Naive thymus-derived CD4-positive, alpha-beta T cell (primary cell): ENCODE measurements around the gene DDAH1. TPM values are rescaled to one million over a fixed set of nuclear protein-coding genes. Genes with fewer than 3 reads are reported as not detected.
A peak's percentile ranks its signal among the peaks of the same experiment; 100 is the strongest.

ENCODE experiments used
- ATAC-seq: fragments of 150-1000 bp; cut with Tn5 transposase; 2 replicates; pipeline ENCODE4 v1.10.0; 2021; ENCODE audit warnings: mild to moderate bottlenecking, moderate library complexity
- CTCF ChIA-PET: fragments of 350-600 bp; sonication (Branson Sonifier 250); formaldehyde crosslinking; loops from one replicate; lab custom pipeline; 2021; ENCODE audit warnings: antibody characterized with exemption; lab: Charles Lee
- POLR2A ChIA-PET: fragments of 350-600 bp; sonication (Branson Sonifier 250); formaldehyde crosslinking; loops from one replicate; lab custom pipeline; 2021; ENCODE audit warnings: antibody characterized with exemption, inconsistent platforms; lab: Charles Lee
- DNase-seq, 9 donors: peaks; one replicate each; pipeline versions ENCODE4 v3.0.0 to v3.0.0-alpha.2; 2020 to 2022; ENCODE audit warnings: mixed read lengths in 1 of 9
- H3K27ac ChIP-seq: one replicate; pipeline ENCODE4 v1.7.0; 2013; ENCODE audit warnings: mild to moderate bottlenecking, low read depth, low read length, moderate library complexity
- H3K27me3 ChIP-seq, 2 donors: one replicate each; pipeline ENCODE4 v1.7.0; 2013; ENCODE audit warnings: low read length in 2 of 2, mild to moderate bottlenecking in 2 of 2, moderate library complexity in 2 of 2; ENCODE audit not compliant: control insufficient read depth in 2 of 2, insufficient read depth in 2 of 2
- H3K36me3 ChIP-seq, 3 experiments: 1 replicate in 2 of 3; 2 replicates in 1 of 3; pipeline ENCODE4 v1.7.0; 2013; ENCODE audit warnings: low read length in 3 of 3, mild to moderate bottlenecking in 3 of 3, moderate library complexity in 1 of 3; ENCODE audit not compliant: insufficient read depth in 3 of 3, control insufficient read depth in 2 of 3
- H3K4me1 ChIP-seq, 2 donors: one replicate each; pipeline ENCODE4 v1.7.0; 2013; ENCODE audit warnings: low read length in 2 of 2, mild to moderate bottlenecking in 2 of 2, moderate library complexity in 1 of 2; ENCODE audit not compliant: control insufficient read depth in 2 of 2, insufficient read depth in 2 of 2
- H3K4me3 ChIP-seq: 2 replicates; pipeline ENCODE4 v1.7.0; 2013; ENCODE audit warnings: mild to moderate bottlenecking, low read length
- H3K9me3 ChIP-seq, 3 experiments: 1 replicate in 2 of 3; 2 replicates in 1 of 3; pipeline ENCODE4 v1.7.0; 2013; ENCODE audit warnings: low read length in 3 of 3; ENCODE audit not compliant: control insufficient read depth in 2 of 3
- H3K27ac Mint-ChIP-seq, 9 donors: one replicate each; pipeline ENCODE4 v1.8.0; 2020 to 2022; ENCODE audit warnings: mixed read lengths in 9 of 9, mild to moderate bottlenecking in 8 of 9, moderate library complexity in 5 of 9, inconsistent platforms in 2 of 9
- H3K27me3 Mint-ChIP-seq, 5 donors: one replicate each; pipeline ENCODE4 v1.8.0; 2021 to 2022; ENCODE audit warnings: mixed read lengths in 5 of 5, mild to moderate bottlenecking in 1 of 5
- H3K36me3 Mint-ChIP-seq, 5 donors: one replicate each; pipeline ENCODE4 v1.8.0; 2020 to 2022; ENCODE audit warnings: mixed read lengths in 5 of 5, mild to moderate bottlenecking in 3 of 5, inconsistent platforms in 1 of 5
- H3K4me1 Mint-ChIP-seq, 7 donors: one replicate each; pipeline ENCODE4 v1.8.0; 2020 to 2022; ENCODE audit warnings: mixed read lengths in 7 of 7, mild to moderate bottlenecking in 3 of 7, inconsistent platforms in 1 of 7
- H3K4me3 Mint-ChIP-seq, 10 donors: one replicate each; pipeline ENCODE4 v1.8.0; 2020 to 2022; ENCODE audit warnings: mild to moderate bottlenecking in 10 of 10, mixed read lengths in 10 of 10, moderate library complexity in 6 of 10, inconsistent platforms in 2 of 10
- H3K9me3 Mint-ChIP-seq, 11 donors: one replicate each; pipeline ENCODE4 v1.8.0; 2020 to 2022; ENCODE audit warnings: mixed read lengths in 11 of 11, mild to moderate bottlenecking in 4 of 11, inconsistent platforms in 1 of 11, moderate library complexity in 1 of 11
- intact Hi-C, 2 donors: fragments of 100-400 bp; cut with micrococcal nuclease; formaldehyde crosslinking; loops; one replicate each; pipeline ENCODE4 v1.15.1; 2023
- polyA plus RNA-seq, 2 donors: library from polyadenylated mRNA; unstranded; fragments of 300-500 nt; fragmentation: Illumina TruSeq; gene quantifications; one replicate each; pipeline ENCODE4 v1.2.3, GENCODE V29; 2021
- total RNA-seq, 6 experiments: library from RNA in 5 of 6; stranded (reverse) in 5 of 6; gene quantifications; 1 replicate in 5 of 6; 2 replicates in 1 of 6; pipeline ENCODE4 v1.2.3 and lab custom pipeline; 2021 to 2026

DDAH1 gene
- total and polyA plus RNA-seq, 7 experiments from 2014 or later: 0.08 TPM; not detected in 6

DNA sequence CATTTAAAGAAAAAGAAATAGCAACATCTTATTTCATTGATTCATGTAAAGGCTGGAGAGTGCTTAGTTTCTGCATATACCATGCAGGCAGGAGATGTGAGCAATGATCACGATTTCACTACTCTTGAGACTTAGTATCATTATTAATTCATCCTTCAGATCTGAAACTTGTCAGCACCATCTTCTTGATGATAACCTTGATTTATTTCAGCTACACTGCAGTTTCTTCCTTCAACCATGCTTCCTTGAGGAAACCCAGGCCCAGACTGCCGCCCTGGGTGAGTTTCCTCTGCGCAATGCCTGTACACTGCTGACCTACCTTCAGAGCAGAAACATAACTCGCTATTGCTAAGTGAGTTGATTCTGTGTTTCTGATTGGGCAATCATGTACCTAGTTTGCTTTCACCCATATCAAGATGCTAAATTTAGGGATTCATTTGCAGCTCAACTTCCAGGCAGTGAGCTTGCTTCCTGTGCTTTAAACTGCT, 175.1 kb downstream of the DDAH1 start:
- Histone ChIP-seq H3K9me3 (no peaks in the 10 kb centered on the region), H3K27me3 (no peaks in the 10 kb centered on the region), H3K27ac (no peak overlapping the region), H3K36me3 (no peaks in the 10 kb centered on the region), H3K4me1 (no peaks in the 10 kb centered on the region), H3K4me3 (no peak overlapping the region)
- no peak overlapping the region for H3K27ac Mint-ChIP-seq
- H3K4me1 Mint-ChIP-seq: peaks cover 0 to 7% (median 0%) of the 10 kb centered on the region in 7 donors
- peaks cover 0 to 38% (median 0%) of the 10 kb centered on the region in 5 donors for H3K27me3 Mint-ChIP-seq
- ATAC-seq (no peak), DNase-seq (no peak)
- no peaks in the 10 kb centered on the region for H3K9me3 Mint-ChIP-seq
- ChIA-PET CTCF (no interaction called here), POLR2A (no interaction called here)
- intact Hi-C loops: no loop called here
- H3K36me3 Mint-ChIP-seq: no peaks in the 10 kb centered on the region
- H3K4me3 Mint-ChIP-seq: no peak overlapping the region

DNA sequence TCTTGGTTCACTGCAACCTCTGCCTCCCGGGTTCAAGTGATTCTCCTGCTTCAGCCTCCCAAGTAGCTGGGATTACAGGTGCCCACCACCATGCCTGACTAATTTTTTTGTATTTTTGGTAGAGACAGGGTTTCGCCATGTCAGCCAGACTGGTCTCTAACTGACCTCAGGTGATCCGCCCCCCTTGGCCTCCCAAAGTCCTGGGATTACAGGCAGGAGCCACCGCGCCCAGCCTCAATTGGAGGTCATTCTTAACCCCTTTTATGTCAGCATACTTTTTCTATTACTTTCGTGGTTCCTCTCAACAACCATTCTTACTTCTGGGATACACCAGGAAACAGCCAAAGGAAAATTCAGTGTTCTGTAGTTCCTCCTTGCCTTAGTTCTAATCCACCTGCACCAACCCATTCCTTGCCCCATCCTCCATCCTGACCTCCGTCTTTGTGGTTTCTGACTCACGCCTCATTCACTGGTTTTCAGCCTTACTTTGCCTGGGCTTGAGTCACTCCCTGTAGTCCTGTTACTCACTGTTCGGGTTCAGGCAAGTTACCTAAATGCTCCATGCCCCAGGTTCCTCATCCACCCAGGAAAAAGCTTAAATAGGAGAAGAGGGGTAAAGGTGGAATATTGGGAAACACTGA, 175.6 kb downstream of the DDAH1 start:
- Mint-ChIP-seq H3K36me3 (no peaks in the 10 kb centered on the region), H3K4me1 (peaks cover 0 to 7% (median 0%) of the 10 kb centered on the region in 7 donors), H3K9me3 (no peaks in the 10 kb centered on the region), H3K4me3 (no peak overlapping the region), H3K27me3 (peaks cover 0 to 37% (median 0%) of the 10 kb centered on the region in 5 donors), H3K27ac (no peak overlapping the region)
- ChIA-PET CTCF (no interaction called here), POLR2A (no interaction called here)
- H3K36me3 ChIP-seq: no peaks in the 10 kb centered on the region
- intact Hi-C loops: no loop called here
- H3K9me3 ChIP-seq: no peaks in the 10 kb centered on the region
- no peak overlapping the region for H3K4me3 ChIP-seq
- no peaks in the 10 kb centered on the region for H3K4me1 ChIP-seq
- no peak overlapping the region for H3K27ac ChIP-seq
- no peak for DNase-seq
- no peaks in the 10 kb centered on the region for H3K27me3 ChIP-seq
- peak; percentile 27 for ATAC-seq

DNA sequence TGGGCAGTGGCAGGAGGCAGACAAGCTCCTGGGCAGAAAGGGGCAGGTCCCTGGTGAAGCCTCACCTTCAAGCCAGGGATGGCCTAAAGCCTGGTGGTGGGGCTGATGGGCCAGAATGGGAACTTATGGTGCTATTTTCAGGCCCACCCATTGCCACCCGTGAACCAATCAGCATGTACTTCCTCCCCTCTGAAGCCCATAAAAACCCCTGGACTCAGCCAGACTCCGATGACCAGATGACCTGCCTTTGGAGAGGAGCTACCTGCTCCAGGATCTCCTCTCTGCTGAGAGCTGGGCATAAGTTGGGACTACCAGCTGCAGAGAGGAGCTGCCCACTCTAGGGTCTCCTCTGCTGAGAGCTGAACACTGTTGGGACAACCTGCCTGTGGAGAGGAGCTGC, 180.8 kb downstream of the DDAH1 start:
- peaks cover 0 to 6% (median 0%) of the 10 kb centered on the region in 7 donors for H3K4me1 Mint-ChIP-seq
- H3K36me3 ChIP-seq: no peaks in the 10 kb centered on the region
- ChIA-PET CTCF (interaction anchor here (0.6 kb wide), 1 partner anchor 348 kb away, joined by 3 read pairs; no protein-coding TSS in a partner anchor), POLR2A (no interaction called here)
- no peaks in the 10 kb centered on the region for H3K27me3 ChIP-seq
- no peaks in the 10 kb centered on the region for H3K9me3 Mint-ChIP-seq
- no peak overlapping the region for H3K27ac ChIP-seq
- H3K4me1 ChIP-seq: no peaks in the 10 kb centered on the region
- no peak for ATAC-seq
- H3K9me3 ChIP-seq: no peaks in the 10 kb centered on the region
- no peak overlapping the region for H3K27ac Mint-ChIP-seq
- no peak for DNase-seq
- no peak overlapping the region for H3K4me3 ChIP-seq
- no peaks in the 10 kb centered on the region for H3K36me3 Mint-ChIP-seq
- intact Hi-C loops: no loop called here
- H3K27me3 Mint-ChIP-seq: peaks cover 0 to 35% (median 0%) of the 10 kb centered on the region in 5 donors
- no peak overlapping the region for H3K4me3 Mint-ChIP-seq

DNA sequence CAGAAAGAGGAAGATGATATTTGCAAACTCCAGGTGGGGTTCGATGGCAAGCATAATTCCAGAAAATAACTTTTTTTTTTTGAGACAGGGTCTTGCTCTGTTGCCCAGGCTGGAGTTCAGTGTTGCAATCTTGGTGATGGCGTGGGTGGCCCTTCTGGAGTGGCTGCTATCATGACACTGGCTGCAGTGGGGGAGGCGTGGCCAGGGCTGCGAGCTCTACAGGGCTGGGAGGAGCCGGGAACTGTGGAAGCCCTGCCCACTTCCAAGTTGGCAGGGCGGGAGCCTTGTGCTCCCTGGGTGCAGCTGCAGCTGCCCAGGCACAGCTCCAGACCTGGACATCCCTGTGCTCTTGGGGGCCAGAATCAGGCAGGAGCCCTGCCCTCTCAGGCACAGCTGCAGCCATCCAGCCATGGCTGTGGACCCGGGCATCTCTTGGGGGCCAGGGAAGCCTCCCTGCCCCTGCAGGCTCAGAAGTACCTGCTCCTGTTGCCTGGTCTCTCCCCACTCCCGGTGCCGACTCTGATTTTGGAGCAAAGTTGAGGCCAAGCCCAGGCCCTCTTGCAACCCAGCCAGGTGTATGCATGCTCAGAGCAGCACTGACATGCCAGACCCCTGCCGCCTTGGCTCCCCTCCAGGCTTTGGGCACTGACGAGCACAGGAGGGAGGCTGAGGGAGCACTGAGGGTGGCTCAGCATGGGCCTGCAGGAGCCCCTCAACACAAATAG, 181.3 kb downstream of the DDAH1 start:
- no peak overlapping the region for H3K27ac Mint-ChIP-seq
- no peaks in the 10 kb centered on the region for H3K36me3 Mint-ChIP-seq
- H3K27ac ChIP-seq: no peak overlapping the region
- no peaks in the 10 kb centered on the region for H3K9me3 ChIP-seq
- H3K9me3 Mint-ChIP-seq: no peaks in the 10 kb centered on the region
- no peaks in the 10 kb centered on the region for H3K36me3 ChIP-seq
- CTCF ChIA-PET: no interaction called here
- POLR2A ChIA-PET: no interaction called here
- DNase-seq (no peak), ATAC-seq (no peak)
- intact Hi-C loops: no loop called here
- H3K4me3 Mint-ChIP-seq: no peak overlapping the region
- peaks cover 0 to 11% (median 4%) of the 10 kb centered on the region in 7 donors for H3K4me1 Mint-ChIP-seq
- H3K27me3 ChIP-seq: no peaks in the 10 kb centered on the region
- no peak overlapping the region for H3K4me3 ChIP-seq
- H3K4me1 ChIP-seq: no peaks in the 10 kb centered on the region
- peaks cover 0 to 40% (median 0%) of the 10 kb centered on the region in 5 donors for H3K27me3 Mint-ChIP-seq

DNA sequence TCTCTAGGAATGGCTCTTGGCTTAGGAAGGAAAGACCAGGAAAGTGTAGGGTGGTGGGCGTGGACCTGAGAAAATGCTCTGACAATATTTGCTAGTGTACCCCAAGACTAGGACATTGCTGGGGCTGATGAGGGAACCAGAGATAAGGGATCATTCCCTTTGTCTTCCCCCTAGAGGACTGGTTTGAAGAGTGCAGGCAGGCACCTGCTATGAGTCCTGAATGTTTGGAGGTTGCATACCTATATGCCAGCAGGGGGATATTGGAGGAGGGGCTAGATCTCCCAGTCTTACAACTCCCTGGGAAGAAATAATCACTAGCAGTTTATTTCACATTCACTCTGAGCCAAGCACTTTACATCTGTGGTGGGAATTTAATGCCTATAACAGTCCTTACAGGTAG, 182.5 kb downstream of the DDAH1 start:
- no peaks in the 10 kb centered on the region for H3K36me3 Mint-ChIP-seq
- H3K4me3 ChIP-seq: no peak overlapping the region
- DNase-seq (no peak), ATAC-seq (no peak)
- H3K4me3 Mint-ChIP-seq: no peak overlapping the region
- intact Hi-C loops: no loop called here
- ChIA-PET CTCF (no interaction called here), POLR2A (no interaction called here)
- H3K9me3 ChIP-seq: no peaks in the 10 kb centered on the region
- no peaks in the 10 kb centered on the region for H3K9me3 Mint-ChIP-seq
- H3K4me1 Mint-ChIP-seq: peaks cover 0 to 14% (median 5%) of the 10 kb centered on the region in 7 donors
- no peaks in the 10 kb centered on the region for H3K36me3 ChIP-seq
- no peak overlapping the region for H3K27ac Mint-ChIP-seq
- H3K4me1 ChIP-seq: no peaks in the 10 kb centered on the region
- H3K27ac ChIP-seq: no peak overlapping the region
- H3K27me3 Mint-ChIP-seq: peaks cover 0 to 37% (median 0%) of the 10 kb centered on the region in 5 donors
- no peaks in the 10 kb centered on the region for H3K27me3 ChIP-seq

DNA sequence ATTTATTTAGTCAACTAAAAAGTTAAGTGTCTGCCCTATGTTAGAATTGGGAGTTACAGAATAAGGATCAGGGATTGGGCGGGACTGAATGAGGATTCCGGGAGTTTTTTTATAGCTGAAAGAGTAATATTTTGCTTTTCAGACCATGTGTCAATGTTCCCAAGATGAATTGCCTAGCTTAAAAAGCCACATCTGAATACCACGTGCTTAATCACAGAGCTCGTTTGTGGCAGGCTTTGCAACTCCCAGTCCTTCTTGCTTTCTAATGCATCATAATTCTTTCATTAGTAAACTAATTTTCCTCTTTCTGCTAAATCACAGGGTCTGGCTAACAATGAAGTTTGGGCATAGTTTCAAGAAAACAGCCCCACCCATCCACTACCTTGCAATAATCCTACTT, 184.3 kb downstream of the DDAH1 start:
- Mint-ChIP-seq H3K27me3 (peaks cover 0 to 31% (median 0%) of the 10 kb centered on the region in 5 donors), H3K9me3 (no peaks in the 10 kb centered on the region), H3K4me3 (no peak overlapping the region), H3K36me3 (no peaks in the 10 kb centered on the region), H3K27ac (peak overlapping the region in 1 of 9 donors; percentile 23), H3K4me1 (peaks cover 5 to 20% (median 9%) of the 10 kb centered on the region in 7 donors)
- CTCF ChIA-PET: no interaction called here
- no peak for DNase-seq
- Histone ChIP-seq H3K27ac (no peak overlapping the region), H3K4me1 (peaks cover under 1 to 5% of the 10 kb centered on the region in 2 donors), H3K27me3 (no peaks in the 10 kb centered on the region), H3K36me3 (peaks cover 0 to 5% (median 0%) of the 10 kb centered on the region in 3 experiments), H3K9me3 (no peaks in the 10 kb centered on the region), H3K4me3 (no peak overlapping the region)
- intact Hi-C loops: no loop called here
- ATAC-seq: no peak
- POLR2A ChIA-PET: interaction anchor here (1.2 kb wide), 1 partner anchor 20 kb away, joined by 3 read pairs; no protein-coding TSS in a partner anchor
